GM12878 (cell line): Measurements from ENCODE around the gene PPP1CA. TPM values are rescaled to one million over a fixed set of nuclear protein-coding genes. Genes with fewer than 3 reads are reported as not detected.
A peak's percentile ranks its signal among the peaks of the same experiment; 100 is the strongest.

Source experiments
- ASH2L ChIP-seq: fragments of 300-600, 200-600 bp; sonication (generic); IDR thresholded peaks from 2 replicates; pipeline ENCODE4 v1.6.1; 2017; ENCODE audit warnings: low read depth, mild to moderate bottlenecking, borderline replicate concordance
- BCL11A ChIP-seq: IDR thresholded peaks from 2 replicates; pipeline ENCODE4 v1.6.1; 2011; ENCODE audit warnings: low read depth, low read length
- BMI1 ChIP-seq: fragments of 450-650 bp; IDR thresholded peaks from 2 replicates; pipeline ENCODE4 v1.6.1; 2016; ENCODE audit warnings: mild to moderate bottlenecking, moderate library complexity, borderline replicate concordance
- CHD1 ChIP-seq: IDR thresholded peaks from 2 replicates; pipeline ENCODE4 v1.6.1; 2012; ENCODE audit warnings: low read depth, low read length, improper control_type of control experiment
- CHD4 ChIP-seq: fragments of 200-600 bp; sonication (generic); IDR thresholded peaks from 2 replicates; pipeline ENCODE4 v1.6.1; 2016; ENCODE audit warnings: mild to moderate bottlenecking
- ESRRA ChIP-seq: IDR thresholded peaks from 2 replicates; pipeline ENCODE4 v1.6.1; 2012; ENCODE audit warnings: mild to moderate bottlenecking, low read length, improper control_type of control experiment
- ETV6 ChIP-seq, 2 experiments: fragments of 450-650 bp in 1 of 2; IDR thresholded peaks in 1 of 2; conservative IDR thresholded peaks in 1 of 2; 2 replicates each; pipeline ENCODE4 v1.6.1; 2014; ENCODE audit warnings: antibody characterized with exemption in 1 of 2, borderline replicate concordance in 1 of 2, low read depth in 1 of 2, mild to moderate bottlenecking in 1 of 2, moderate library complexity in 1 of 2
- GABPA ChIP-seq: IDR thresholded peaks from 2 replicates; pipeline ENCODE4 v1.6.1; 2014; ENCODE audit warnings: antibody characterized with exemption, low read depth, mild to moderate bottlenecking, inconsistent platforms
- NR2F1 ChIP-seq: fragments of 450-650 bp; conservative IDR thresholded peaks from 2 replicates; pipeline ENCODE4 v1.6.1; 2017; ENCODE audit warnings: mild to moderate bottlenecking
- PAX8 ChIP-seq: fragments of 450-650 bp; IDR thresholded peaks from 2 replicates; pipeline ENCODE4 v1.6.1; 2017; ENCODE audit warnings: mild to moderate bottlenecking, moderate library complexity
- RAD21 ChIP-seq: IDR thresholded peaks from 2 replicates; pipeline ENCODE4 v1.6.1; 2011; ENCODE audit warnings: mild to moderate bottlenecking, low read depth, low read length, moderate library complexity; ENCODE audit not compliant: insufficient read depth
- SIN3A ChIP-seq: IDR thresholded peaks from 2 replicates; pipeline ENCODE4 v1.6.1; 2012; ENCODE audit warnings: low read depth, low read length, improper control_type of control experiment
- SMARCA5 ChIP-seq: fragments of 450-650 bp; IDR thresholded peaks from 2 replicates; pipeline ENCODE4 v1.6.1; 2017; ENCODE audit warnings: mild to moderate bottlenecking
- SPI1 ChIP-seq: IDR thresholded peaks from 2 replicates; pipeline ENCODE4 v1.6.1; 2011; ENCODE audit warnings: low read depth, mild to moderate bottlenecking, low read length, moderate library complexity, borderline replicate concordance; ENCODE audit not compliant: insufficient read depth
- SRF ChIP-seq, 2 experiments: IDR thresholded peaks; 2 replicates each; pipeline ENCODE4 v1.6.1; 2011; ENCODE audit warnings: low read depth in 2 of 2, low read length in 2 of 2, mild to moderate bottlenecking in 1 of 2, moderate library complexity in 1 of 2
- STAT3 ChIP-seq: IDR thresholded peaks from 2 replicates; pipeline ENCODE4 v1.6.1; 2011; ENCODE audit warnings: low read depth, low read length, improper control_type of control experiment
- TCF12 ChIP-seq: IDR thresholded peaks from 2 replicates; pipeline ENCODE4 v1.6.1; 2011; ENCODE audit warnings: low read depth, mild to moderate bottlenecking, low read length
- TCF7 ChIP-seq: IDR thresholded peaks from 2 replicates; pipeline ENCODE4 v1.6.1; 2014; ENCODE audit warnings: antibody characterized with exemption, borderline replicate concordance
- WRNIP1 ChIP-seq: IDR thresholded peaks from 2 replicates; pipeline ENCODE4 v1.6.1; 2011; ENCODE audit warnings: low read depth, low read length, improper control_type of control experiment, borderline replicate concordance
- ZNF207 ChIP-seq: fragments of 450-650 bp; IDR thresholded peaks from 2 replicates; pipeline ENCODE4 v1.6.1; 2014; ENCODE audit warnings: antibody characterized with exemption, mild to moderate bottlenecking, borderline replicate concordance
- ZNF384 ChIP-seq: IDR thresholded peaks from 2 replicates; pipeline ENCODE4 v1.6.1; 2012; ENCODE audit warnings: low read depth, mild to moderate bottlenecking, low read length, improper control_type of control experiment, borderline replicate concordance
- polyA plus RNA-seq, 11 experiments: library from polyadenylated mRNA; depleted of rRNA in 4 of 11; unstranded in 6 of 11; stranded (reverse) in 5 of 11; fragments of >200 nt; fragmentation: Nextera tagmentation in 4 of 11; fragmentation: Illumina TruSeq in 1 of 11; extraction: Ambion mirVana in 4 of 11; extraction: Trizol in 1 of 11; gene quantifications; 1 replicate in 1 of 11; 2 replicates in 10 of 11; pipeline versions ENCODE4 v1.2.1 to v1.2.3, GENCODE V29; 2011 to 2016; ENCODE audit warnings: inconsistent platforms in 2 of 11, missing spikeins in 2 of 11, low read depth in 1 of 11
- total RNA-seq, 4 experiments: library from RNA; depleted of rRNA in 3 of 4; stranded (reverse); fragments of >200 nt in 3 of 4; fragmentation: Illumina TruSeq in 1 of 4; extraction: Trizol in 1 of 4; gene quantifications; 2 replicates each; pipeline versions ENCODE4 v1.2.1 to v1.2.3, GENCODE V29; 2013 to 2021
- TF ChIP-seq, protein P1 (sequence below): fragments of 450-650 bp; IDR thresholded peaks from 2 replicates; pipeline ENCODE4 v1.6.1; 2017; ENCODE audit warnings: mild to moderate bottlenecking
- TF ChIP-seq, protein P2 (sequence below): IDR thresholded peaks from 2 replicates; pipeline ENCODE4 v1.6.1; 2011; ENCODE audit warnings: borderline replicate concordance, low read depth, mild to moderate bottlenecking, moderate library complexity, mixed read lengths, low read length; ENCODE audit not compliant: insufficient read depth; ENCODE audit errors: extremely low read length
- TF ChIP-seq, protein P3 (sequence below): fragments of 450-650 bp; IDR thresholded peaks from 2 replicates; pipeline ENCODE4 v1.6.1; 2016; ENCODE audit warnings: mild to moderate bottlenecking
- TF ChIP-seq, protein P4 (sequence below): fragments of 450-650 bp; IDR thresholded peaks from 2 replicates; pipeline ENCODE4 v1.6.1; 2017; ENCODE audit warnings: low read depth, mild to moderate bottlenecking, moderate library complexity

The PPP1CA gene
- total and polyA plus RNA-seq, 10 of the 15 experiments (the other 5 are each of a cell fraction or from before 2014, with no cell fraction given): 26.4 to 458 (median 240) TPM

DNA sequence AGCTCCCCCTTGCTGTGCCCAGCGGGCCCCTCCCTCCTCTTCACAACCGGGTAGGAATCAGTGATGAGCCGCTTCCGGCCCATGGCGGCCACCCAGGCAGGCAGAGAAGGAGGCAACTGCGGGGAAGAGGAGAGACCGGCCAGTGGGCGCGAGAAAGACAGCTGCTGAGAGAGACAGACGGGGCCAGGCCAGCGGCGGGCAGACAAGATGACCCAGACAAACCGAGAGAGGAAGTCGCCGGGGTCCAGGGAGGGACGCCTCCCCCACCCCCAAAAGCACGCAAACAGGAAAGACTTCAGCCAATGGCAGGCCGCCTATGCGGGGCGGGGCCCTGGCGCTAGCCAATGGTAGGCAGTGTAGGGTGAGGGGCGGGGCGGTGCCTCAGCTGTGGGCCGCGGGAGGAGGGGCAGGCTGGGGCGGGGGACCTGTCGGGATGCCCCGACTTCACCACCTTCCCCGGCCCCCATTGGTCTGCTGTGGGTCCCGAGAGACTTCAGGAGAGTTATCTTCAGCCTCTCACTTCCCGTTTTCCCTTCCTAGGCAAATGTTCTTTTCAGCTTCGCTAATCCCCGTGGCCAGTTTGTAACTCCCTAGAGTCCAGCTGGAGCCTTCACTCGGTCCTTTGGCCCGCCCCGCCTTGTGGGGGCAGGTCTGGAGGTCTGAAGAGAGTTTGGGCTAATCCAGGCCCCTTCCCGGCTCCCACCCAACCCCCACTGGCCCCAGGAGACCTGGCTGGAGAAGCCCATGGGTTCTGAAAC, 48.2 kb downstream of the PPP1CA start, which contains the start of gene POLD4 (continued):
- TF ChIP-seq, protein P1, sequence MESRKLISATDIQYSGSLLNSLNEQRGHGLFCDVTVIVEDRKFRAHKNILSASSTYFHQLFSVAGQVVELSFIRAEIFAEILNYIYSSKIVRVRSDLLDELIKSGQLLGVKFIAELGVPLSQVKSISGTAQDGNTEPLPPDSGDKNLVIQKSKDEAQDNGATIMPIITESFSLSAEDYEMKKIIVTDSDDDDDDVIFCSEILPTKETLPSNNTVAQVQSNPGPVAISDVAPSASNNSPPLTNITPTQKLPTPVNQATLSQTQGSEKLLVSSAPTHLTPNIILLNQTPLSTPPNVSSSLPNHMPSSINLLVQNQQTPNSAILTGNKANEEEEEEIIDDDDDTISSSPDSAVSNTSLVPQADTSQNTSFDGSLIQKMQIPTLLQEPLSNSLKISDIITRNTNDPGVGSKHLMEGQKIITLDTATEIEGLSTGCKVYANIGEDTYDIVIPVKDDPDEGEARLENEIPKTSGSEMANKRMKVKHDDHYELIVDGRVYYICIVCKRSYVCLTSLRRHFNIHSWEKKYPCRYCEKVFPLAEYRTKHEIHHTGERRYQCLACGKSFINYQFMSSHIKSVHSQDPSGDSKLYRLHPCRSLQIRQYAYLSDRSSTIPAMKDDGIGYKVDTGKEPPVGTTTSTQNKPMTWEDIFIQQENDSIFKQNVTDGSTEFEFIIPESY: no peak
- TF ChIP-seq CHD1 (0 out of 2 replicates have a peak, but pooled peaks have one; percentile 68), ESRRA (no peak), STAT3 (0 out of 2 replicates have a peak, but pooled peaks have one; percentile 61), TCF12 (peak; percentile 71), ZNF207 (0 out of 2 replicates have a peak, but pooled peaks have one; percentile 32), BMI1 (0 out of 2 replicates have a peak, but pooled peaks have one; percentile 28), GABPA (no peak), BCL11A (peak; percentile 76), SIN3A (no peak; the same call in 1 of the 2 replicates), TCF7 (no peak), SPI1 (peak; percentile 96), NR2F1 (peak; percentile 14; the same call in 1 of the 2 replicates), CHD4 (no peak), ZNF384 (no peak), PAX8 (no peak), ETV6 (conservative IDR thresholded peaks at IDR 0.05 in 1 of 2, IDR thresholded peaks at IDR 0.05 in 1 of 2; ENCODE audit: borderline replicate concordance in 1 of 2, low read depth in 1 of 2) (peak in 1 of 2 experiments; percentile 71; a peak in 2 of 4 replicates), ASH2L (no peak), WRNIP1 (no peak), SMARCA5 (peak; percentile 76; the same call in 1 of the 2 replicates), SRF (IDR thresholded peaks at IDR 0.05; ENCODE audit: low read depth in 2 of 2, low read length in 2 of 2) (0 out of 4 replicates have a peak, but pooled peaks of 1 of the 2 experiments have one; percentile 27), RAD21 (no peak)
- TF ChIP-seq, protein P2, sequence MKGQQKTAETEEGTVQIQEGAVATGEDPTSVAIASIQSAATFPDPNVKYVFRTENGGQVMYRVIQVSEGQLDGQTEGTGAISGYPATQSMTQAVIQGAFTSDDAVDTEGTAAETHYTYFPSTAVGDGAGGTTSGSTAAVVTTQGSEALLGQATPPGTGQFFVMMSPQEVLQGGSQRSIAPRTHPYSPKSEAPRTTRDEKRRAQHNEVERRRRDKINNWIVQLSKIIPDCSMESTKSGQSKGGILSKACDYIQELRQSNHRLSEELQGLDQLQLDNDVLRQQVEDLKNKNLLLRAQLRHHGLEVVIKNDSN: no peak
- TF ChIP-seq, protein P3, sequence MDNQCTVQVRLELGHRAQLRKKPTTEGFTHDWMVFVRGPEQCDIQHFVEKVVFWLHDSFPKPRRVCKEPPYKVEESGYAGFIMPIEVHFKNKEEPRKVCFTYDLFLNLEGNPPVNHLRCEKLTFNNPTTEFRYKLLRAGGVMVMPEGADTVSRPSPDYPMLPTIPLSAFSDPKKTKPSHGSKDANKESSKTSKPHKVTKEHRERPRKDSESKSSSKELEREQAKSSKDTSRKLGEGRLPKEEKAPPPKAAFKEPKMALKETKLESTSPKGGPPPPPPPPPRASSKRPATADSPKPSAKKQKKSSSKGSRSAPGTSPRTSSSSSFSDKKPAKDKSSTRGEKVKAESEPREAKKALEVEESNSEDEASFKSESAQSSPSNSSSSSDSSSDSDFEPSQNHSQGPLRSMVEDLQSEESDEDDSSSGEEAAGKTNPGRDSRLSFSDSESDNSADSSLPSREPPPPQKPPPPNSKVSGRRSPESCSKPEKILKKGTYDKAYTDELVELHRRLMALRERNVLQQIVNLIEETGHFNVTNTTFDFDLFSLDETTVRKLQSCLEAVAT: peak; percentile 74
- TF ChIP-seq, protein P4, sequence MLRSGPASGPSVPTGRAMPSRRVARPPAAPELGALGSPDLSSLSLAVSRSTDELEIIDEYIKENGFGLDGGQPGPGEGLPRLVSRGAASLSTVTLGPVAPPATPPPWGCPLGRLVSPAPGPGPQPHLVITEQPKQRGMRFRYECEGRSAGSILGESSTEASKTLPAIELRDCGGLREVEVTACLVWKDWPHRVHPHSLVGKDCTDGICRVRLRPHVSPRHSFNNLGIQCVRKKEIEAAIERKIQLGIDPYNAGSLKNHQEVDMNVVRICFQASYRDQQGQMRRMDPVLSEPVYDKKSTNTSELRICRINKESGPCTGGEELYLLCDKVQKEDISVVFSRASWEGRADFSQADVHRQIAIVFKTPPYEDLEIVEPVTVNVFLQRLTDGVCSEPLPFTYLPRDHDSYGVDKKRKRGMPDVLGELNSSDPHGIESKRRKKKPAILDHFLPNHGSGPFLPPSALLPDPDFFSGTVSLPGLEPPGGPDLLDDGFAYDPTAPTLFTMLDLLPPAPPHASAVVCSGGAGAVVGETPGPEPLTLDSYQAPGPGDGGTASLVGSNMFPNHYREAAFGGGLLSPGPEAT: peak; percentile 83
